GM19463 (cell line): ENCODE results near the gene TNS3.
"Not testable (repeated sequence)": the region's sequence is repeated elsewhere in the genome, so short reads cannot be mapped to it uniquely, and the experiment has no call there.

ENCODE experiments used
- ATAC-seq: cut with Tn5 transposase; IDR thresholded peaks from one replicate; pipeline ENCODE4 v1.9.1; 2021; ENCODE audit warnings: mild to moderate bottlenecking, moderate library complexity; ENCODE audit not compliant: unreplicated experiment

Gene TNS3

GRCh38 chr7:47454974-47455871 is 126.7 kb downstream of the TNS3 start:
- ATAC-seq = no peak

- ATAC-seq = no peak
Measured at GRCh38 chr7:47454069-47454973, 127.6 kb downstream of the TNS3 start.

GRCh38 chr7:47453093-47454061 is 128.5 kb downstream of the TNS3 start:
- ATAC-seq = no peak

DNA sequence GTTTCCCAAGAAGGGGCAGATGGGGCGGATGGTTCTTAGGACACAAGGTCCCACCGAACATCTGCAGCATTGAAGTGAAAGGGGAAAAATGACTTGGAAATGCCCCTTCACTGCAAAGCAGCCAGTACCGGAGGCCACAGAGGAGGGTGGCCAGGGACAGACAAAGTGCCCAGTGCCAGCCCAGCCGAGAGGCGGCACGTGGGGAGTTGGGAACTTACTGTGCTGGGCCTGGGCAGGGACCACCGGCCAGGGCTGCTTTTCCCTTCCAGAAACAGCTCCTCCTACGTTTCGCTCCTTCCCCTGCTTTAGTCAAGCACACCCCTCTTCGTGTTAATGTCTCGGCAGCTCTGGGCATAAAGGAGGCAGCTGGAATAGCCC is 129.2 kb downstream of the TNS3 start:
- no peak for ATAC-seq

GRCh38 chr7:47452295-47452694 is 129.6 kb downstream of the TNS3 start:
- no peak for ATAC-seq

DNA sequence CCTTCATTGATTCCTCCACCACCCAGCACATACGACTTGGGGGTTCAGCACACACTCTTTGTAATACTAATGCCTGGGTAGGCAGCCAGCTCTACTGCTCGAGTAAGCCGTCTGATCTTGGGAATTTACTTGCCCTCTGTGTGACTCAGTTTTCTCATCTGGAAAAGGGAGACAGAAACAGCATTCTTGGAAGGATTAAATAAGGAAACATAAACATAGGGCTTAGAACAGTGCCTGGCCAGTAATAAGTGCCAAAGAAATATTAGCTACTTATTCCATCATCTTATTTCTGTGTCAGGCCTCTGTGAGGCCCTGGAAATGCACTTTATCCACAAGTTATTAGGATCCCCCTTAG is 130.1 kb downstream of the TNS3 start:
- ATAC-seq = no peak

GRCh38 chr7:47449810-47450590 is 131.9 kb downstream of the TNS3 start:
- no peak for ATAC-seq

DNA sequence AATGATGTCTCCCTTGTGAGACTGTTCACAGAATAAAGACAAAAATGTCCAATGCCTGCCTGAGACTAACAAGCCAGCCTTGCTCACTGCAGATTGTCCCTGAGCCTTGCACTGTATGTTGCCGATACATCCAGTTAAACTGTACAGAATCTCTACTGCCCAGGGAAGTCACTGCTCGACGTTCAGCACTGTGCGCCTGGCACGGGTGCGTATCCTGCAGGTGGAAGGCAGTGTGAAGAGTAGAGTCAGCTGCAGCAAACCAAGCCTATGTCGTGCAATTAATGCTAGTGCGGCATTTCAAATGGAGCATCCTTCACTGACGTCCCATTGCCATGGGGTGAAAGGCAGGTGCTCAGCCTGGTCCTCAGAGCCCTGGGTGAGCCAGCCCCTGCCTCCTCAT is 132.9 kb downstream of the TNS3 start:
- ATAC-seq = no peak

GRCh38 chr7:47447621-47448349 is 134.1 kb downstream of the TNS3 start:
- no peak for ATAC-seq

DNA sequence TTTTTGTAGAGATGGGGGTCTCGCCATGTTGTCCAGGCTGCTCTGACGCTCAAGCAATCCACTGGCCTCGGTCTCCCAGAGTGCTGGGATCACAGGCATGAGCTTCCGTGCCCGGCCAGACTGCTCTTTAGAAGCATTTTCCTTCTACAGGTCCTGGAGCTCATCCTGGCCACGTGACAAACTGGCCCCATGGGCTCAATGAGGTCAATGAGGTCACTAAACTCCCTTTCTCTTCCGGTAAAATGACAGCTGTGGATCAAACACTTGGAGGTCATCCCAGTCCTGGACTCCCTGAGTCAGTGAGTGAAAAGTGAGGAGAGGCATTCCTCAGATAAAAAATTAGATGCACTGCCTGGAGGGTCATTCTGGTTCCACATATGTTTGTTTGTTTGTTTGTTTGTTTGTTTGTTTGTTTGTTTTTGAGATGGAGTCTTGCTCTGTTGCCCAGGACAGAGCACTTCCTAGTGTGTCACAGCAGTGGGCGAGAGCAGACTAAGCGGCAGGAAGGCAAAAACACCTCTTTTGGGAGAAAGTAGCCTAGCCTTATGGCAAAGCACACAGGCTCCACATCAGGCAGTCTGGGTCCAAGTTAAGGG is 134.9 kb downstream of the TNS3 start:
- ATAC-seq = no peak

- ATAC-seq = no peak
Measured at GRCh38 chr7:47444376-47445098, 137.4 kb downstream of the TNS3 start.

DNA sequence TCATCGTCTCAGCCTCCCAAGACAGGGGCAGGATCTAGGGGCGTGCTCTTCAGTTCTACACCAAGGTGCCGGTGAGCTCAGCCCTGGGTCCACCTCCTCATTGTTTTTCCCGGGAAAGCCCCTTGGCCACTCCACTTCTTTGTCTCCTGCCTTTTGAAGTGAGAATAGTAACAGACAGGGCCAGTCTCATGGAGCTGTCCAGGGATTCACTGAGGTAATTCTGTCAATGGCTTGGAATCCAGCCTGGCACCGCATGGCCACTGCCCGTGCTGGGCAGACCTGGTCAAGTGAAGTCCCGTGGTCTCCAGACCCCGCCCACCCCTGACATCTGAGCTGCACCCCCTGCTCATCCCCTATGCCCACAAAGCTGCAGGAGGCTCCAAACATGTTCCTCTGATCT is 138.9 kb downstream of the TNS3 start:
- ATAC-seq = no peak

DNA sequence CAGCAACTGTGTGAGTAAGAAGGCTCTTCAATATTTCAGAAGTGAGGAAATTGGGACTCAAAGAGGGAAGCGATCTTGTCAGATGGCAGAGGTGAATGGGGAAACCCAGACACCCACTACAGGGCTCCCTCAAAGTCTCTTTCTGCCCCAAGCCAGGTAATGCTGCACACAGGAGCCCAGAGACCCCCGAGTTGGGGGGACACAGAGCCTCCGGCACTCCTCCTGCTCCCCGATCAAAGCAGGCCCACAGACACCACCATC is 139.4 kb downstream of the TNS3 start:
- no peak for ATAC-seq

DNA sequence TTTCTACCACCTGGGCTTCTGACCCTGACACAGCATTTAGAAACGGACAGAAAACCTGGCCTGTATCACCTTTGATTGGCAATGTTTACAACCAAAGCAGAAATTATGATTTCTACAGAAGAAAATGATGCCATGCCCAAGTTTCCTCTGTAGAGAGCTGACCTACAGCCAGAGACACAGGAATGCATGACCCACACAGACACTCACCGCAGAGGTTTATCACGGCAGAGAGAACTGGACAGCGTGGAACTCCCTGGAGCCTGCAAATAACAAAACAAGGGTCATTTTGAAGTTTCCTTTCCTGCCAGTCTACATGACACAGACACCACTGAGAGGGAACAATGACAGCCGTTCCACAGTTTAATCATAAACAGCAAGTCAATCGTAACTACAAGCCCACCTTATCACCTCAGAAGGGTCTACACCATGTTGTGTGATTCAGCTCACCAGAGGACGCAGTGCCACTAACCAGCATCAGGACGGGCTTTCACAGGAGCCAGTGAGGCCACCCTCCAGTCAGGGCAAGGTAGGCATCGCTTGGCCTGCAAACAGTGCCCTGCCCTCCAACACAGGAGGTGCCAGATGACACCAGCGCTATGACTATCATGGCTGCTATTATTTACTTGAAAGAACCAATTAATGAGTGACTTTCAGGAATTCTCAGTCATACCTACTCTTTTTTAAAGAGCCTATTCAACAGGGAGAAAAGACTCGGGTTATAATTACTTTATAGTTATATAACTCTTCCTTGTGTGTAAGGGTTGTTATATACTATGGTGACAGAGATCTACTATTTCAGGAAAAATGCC is 139.9 kb downstream of the TNS3 start:
- no peak for ATAC-seq

GRCh38 chr7:47441048-47441447 is 140.9 kb downstream of the TNS3 start:
- ATAC-seq = not testable (repeated sequence)

DNA sequence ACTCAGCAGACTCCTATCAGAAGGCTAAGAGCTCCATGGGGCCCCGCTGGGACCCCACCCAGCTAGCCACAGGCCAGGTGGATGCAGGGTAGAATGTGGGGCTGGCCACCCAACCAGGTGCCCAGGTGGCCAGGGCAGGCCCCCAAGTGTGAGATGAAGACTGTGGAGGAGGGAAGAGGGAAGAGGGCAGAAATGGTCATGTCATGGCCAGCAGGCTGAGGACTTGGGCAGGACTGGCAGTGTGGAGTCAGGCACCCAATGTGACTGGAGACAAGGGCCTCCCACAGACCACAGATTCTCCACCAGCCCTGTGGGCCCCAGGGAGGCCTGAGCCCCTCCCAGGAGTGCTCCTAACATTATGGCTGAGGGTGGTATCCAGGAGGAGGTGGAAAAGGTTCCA is 141.6 kb downstream of the TNS3 start:
- ATAC-seq = no peak

GRCh38 chr7:47439181-47439667 is 142.7 kb downstream of the TNS3 start:
- no peak for ATAC-seq
